Body of pancreas (tissue), 4 donors: Measurements from ENCODE around the gene ARHGAP15.

Experiments
- CTCF ChIP-seq, 7 experiments: fragments of 450-650 bp in 4 of 7; fragments of 200-600 bp in 3 of 7; sonication (generic) in 3 of 7; IDR thresholded peaks; one replicate each; pipeline ENCODE4 v1.5.1; 2016 to 2019; ENCODE audit warnings: antibody characterized with exemption in 7 of 7
- POLR2A ChIP-seq, 3 donors: fragments of 450-650 bp; IDR thresholded peaks; one replicate each; pipeline ENCODE4 v1.6.1; 2016; ENCODE audit warnings: antibody characterized with exemption in 3 of 3, mild to moderate bottlenecking in 2 of 3

DNA sequence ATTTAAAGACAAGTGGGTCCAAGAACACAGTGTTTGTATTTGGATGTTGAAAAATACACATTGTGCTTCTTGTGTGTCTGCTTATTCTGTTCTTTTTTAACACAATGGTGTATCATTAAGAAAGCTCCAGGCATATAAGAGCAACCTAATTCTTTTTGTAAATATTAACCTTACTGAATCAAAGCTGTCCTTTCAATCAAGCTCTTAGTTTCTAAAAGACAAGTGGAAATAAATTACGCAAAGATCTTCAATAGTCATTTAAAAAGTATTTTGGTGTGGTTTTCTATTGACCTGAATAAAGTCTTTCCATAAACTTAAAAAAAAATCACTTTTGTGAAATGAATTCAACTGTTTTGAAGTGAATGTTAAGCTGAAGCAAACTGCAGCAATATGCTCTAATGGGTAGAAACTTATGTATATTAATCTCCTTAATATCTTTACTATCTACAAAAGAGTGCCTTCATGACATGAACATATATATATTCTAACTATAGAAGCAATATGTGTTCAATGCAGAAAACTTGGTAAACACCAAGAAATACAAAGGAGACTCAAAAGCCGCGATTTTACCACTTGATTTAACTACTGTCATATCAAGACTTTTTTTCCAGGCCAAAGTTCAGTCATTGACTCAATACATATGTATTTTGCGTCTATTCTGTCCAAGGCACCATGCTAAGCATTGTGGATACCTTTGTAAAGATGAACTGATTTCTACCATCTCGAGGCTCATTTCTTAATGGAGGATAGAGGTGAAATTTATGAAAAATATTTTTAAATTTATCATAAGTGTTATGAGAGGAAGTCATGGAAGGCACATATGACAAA lies 97.7 kb downstream of the ARHGAP15 start:
- no peak for TF ChIP-seq CTCF (IDR thresholded peaks at IDR 0.05)
- no peak for TF ChIP-seq POLR2A (IDR thresholded peaks at IDR 0.05)
